Lower lobe of right lung (tissue), 2 donors: Measurements from ENCODE around the gene SYCN. TPM values are rescaled to one million over a fixed set of nuclear protein-coding genes. Genes with fewer than 3 reads are reported as not detected.
"Not testable (repeated sequence)": the region's sequence is repeated elsewhere in the genome, so short reads cannot be mapped to it uniquely, and the experiment has no call there.

Experiments used
- ATAC-seq, 2 donors: fragments of 200-7000 bp; cut with Tn5 transposase; one replicate each; pipeline ENCODE4 v1.9.1; 2020 to 2022; ENCODE audit warnings: mild to moderate bottlenecking in 2 of 2, moderate library complexity in 2 of 2
- DNase-seq: peaks from one replicate; pipeline ENCODE4 v3.0.0-alpha.2; 2020
- H3K27ac ChIP-seq: fragments of 200-600 bp; one replicate; pipeline ENCODE4 v1.8.0; 2022
- H3K27me3 ChIP-seq: fragments of 200-600 bp; one replicate; pipeline ENCODE4 v1.8.0; 2022; ENCODE audit warnings: low read depth
- H3K36me3 ChIP-seq: fragments of 200-600 bp; one replicate; pipeline ENCODE4 v1.8.0; 2022; ENCODE audit warnings: mild to moderate bottlenecking
- H3K4me1 ChIP-seq: fragments of 200-600 bp; one replicate; pipeline ENCODE4 v1.8.0; 2022
- H3K4me3 ChIP-seq: fragments of 200-600 bp; one replicate; pipeline ENCODE4 v1.8.0; 2022; ENCODE audit warnings: mild to moderate bottlenecking
- H3K9me3 ChIP-seq: fragments of 200-600 bp; one replicate; pipeline ENCODE4 v1.8.0; 2022
- CTCF ChIP-seq: fragments of 200-600 bp; IDR thresholded peaks from one replicate; pipeline ENCODE4 v1.8.0; 2022; ENCODE audit warnings: antibody characterized with exemption, mild to moderate bottlenecking
- intact Hi-C: fragments of 100-400 bp; cut with DNase I; formaldehyde crosslinking; loops from one replicate; pipeline ENCODE4 v1.11.0; 2022
- total RNA-seq: library from RNA; stranded (reverse); fragmentation: NEBNext Ultra II Directional; extraction: Animal tissue kit (Norgen Biotek cat#: 25700); gene quantifications from one replicate; pipeline ENCODE4 v1.2.1, GENCODE V29; 2021
- donor health status: DM: no; HTN: yes; CAD: no; lungs with severe emphysema.

SYCN gene
- total RNA-seq, 1 donor from 2014 or later: not detected

- Histone ChIP-seq H3K27ac (no peak overlapping the region), H3K36me3 (no peaks in the 10 kb centered on the region), H3K4me3 (no peak overlapping the region), H3K4me1 (no peaks in the 10 kb centered on the region), H3K27me3 (peaks cover 8% of the 10 kb centered on the region), H3K9me3 (no peaks in the 10 kb centered on the region)
- DNase-seq: no peak
- TF ChIP-seq CTCF: no peak
- intact Hi-C loops: no loop called here
- ATAC-seq: no peak
Observed at GRCh38 chr19:39217094-39217493, 13.0 kb upstream of the SYCN start.

- intact Hi-C loops, ATAC-seq, H3K27me3 ChIP-seq, H3K4me3 ChIP-seq, H3K36me3 ChIP-seq, H3K27ac ChIP-seq, H3K4me1 ChIP-seq, H3K9me3 ChIP-seq, DNase-seq: not testable (repeated sequence)
Observed at GRCh38 chr19:39215323-39215722, 11.3 kb upstream of the SYCN start.

DNA sequence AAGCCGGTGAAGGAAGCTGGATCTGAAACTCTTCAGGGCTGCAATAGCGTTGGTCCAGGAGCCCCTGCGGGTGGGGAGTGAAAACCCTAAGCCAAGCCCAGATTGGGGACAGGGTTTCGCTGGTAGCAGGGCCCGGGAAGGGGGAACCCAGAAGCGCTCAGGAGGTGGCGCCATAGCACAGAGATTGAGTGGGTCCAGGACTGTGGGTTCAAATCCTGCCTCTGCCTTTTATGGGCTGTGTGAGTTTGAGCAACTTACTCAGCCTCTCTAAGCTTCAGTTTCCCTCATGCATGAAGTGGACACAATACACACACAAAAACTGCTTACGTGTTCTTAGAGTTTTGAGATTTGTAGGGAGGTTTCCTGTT lies 8.3 kb upstream of the SYCN start:
- ATAC-seq: peak; percentile 73 to 82
- H3K27me3 ChIP-seq: peaks cover 8% of the 10 kb centered on the region
- intact Hi-C loops: no loop called here
- peak; percentile 49 for TF ChIP-seq CTCF
- H3K4me1 ChIP-seq: no peaks in the 10 kb centered on the region
- no peak overlapping the region for H3K4me3 ChIP-seq
- H3K36me3 ChIP-seq: no peaks in the 10 kb centered on the region
- H3K27ac ChIP-seq: no peak overlapping the region
- peak; percentile 60 for DNase-seq
- no peaks in the 10 kb centered on the region for H3K9me3 ChIP-seq

GRCh38 chr19:39211731-39212374 lies 7.8 kb upstream of the SYCN start:
- Histone ChIP-seq H3K9me3 (no peaks in the 10 kb centered on the region), H3K4me3 (no peak overlapping the region), H3K27me3 (peaks cover 8% of the 10 kb centered on the region), H3K36me3 (no peaks in the 10 kb centered on the region), H3K4me1 (no peaks in the 10 kb centered on the region), H3K27ac (no peak overlapping the region)
- intact Hi-C loops: no loop called here
- ATAC-seq: no peak
- no peak for DNase-seq
- TF ChIP-seq CTCF: no peak

GRCh38 chr19:39209196-39209595 lies 5.1 kb upstream of the SYCN start:
- no peak overlapping the region for H3K4me3 ChIP-seq
- intact Hi-C loops: no loop called here
- no peaks in the 10 kb centered on the region for H3K36me3 ChIP-seq
- no peaks in the 10 kb centered on the region for H3K9me3 ChIP-seq
- H3K27me3 ChIP-seq: peaks cover 6% of the 10 kb centered on the region
- no peak for TF ChIP-seq CTCF
- no peaks in the 10 kb centered on the region for H3K4me1 ChIP-seq
- no peak overlapping the region for H3K27ac ChIP-seq
- no peak for ATAC-seq
- no peak for DNase-seq

DNA sequence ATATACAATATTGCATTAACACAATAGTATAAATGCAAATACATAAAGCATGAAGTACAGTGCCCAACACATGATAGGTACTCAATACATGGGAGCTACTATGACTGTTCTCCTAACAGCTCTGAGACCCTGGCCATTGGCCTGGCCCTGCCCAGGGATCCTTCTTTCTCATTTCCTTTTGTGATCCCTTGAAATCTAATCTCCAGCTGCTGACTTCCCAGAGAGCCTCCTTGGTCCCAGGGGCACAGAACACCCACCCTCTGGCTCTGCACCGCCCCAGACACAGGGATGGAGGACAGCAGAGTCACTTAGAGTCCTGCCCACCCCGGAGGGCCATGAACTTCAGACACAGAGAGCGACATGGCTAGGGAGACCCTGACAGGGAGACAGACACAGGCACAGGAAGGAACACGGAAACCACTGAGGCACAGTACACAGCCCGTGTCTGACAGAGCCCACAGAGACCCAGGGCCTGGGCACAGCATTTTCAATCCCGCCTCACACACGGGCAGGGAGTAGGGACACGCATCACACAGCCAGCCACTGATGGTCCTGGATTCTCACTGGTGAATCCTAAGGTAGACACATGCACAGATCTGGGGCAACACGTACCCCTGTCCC lies 4.2 kb upstream of the SYCN start:
- Histone ChIP-seq H3K36me3 (no peaks in the 10 kb centered on the region), H3K9me3 (no peaks in the 10 kb centered on the region), H3K4me1 (no peaks in the 10 kb centered on the region), H3K27ac (no peak overlapping the region), H3K27me3 (peaks cover 13% of the 10 kb centered on the region), H3K4me3 (no peak overlapping the region)
- TF ChIP-seq CTCF: no peak
- no peak for DNase-seq
- intact Hi-C loops: no loop called here
- ATAC-seq: no peak
